T-helper 1 cell treated with Interleukin-12 subunit alpha and Interleukin-12 subunit beta and Interleukin-4 antibody, amounts not matched to agents 30 μg/mL and 1 μg/mL, for 36 hours (primary cell): Measurements from ENCODE around the gene GAREM2.

Source experiments
- H3K27ac Mint-ChIP-seq: one replicate; pipeline ENCODE4 v1.8.0; 2021; ENCODE audit warnings: mild to moderate bottlenecking, mixed read lengths
- H3K27me3 Mint-ChIP-seq: one replicate; pipeline ENCODE4 v1.8.0; 2021; ENCODE audit warnings: low read depth, mixed read lengths
- H3K36me3 Mint-ChIP-seq: one replicate; pipeline ENCODE4 v1.8.0; 2021; ENCODE audit warnings: low read depth, mixed read lengths
- H3K4me1 Mint-ChIP-seq: one replicate; pipeline ENCODE4 v1.8.0; 2021; ENCODE audit warnings: low read depth, mixed read lengths
- H3K4me3 Mint-ChIP-seq: one replicate; pipeline ENCODE4 v1.8.0; 2021; ENCODE audit warnings: mild to moderate bottlenecking, moderate library complexity, mixed read lengths
- H3K9me3 Mint-ChIP-seq: one replicate; pipeline ENCODE4 v1.8.0; 2021; ENCODE audit warnings: mixed read lengths

GAREM2 gene

GRCh38 chr2:26217720-26218119 lies 44.8 kb downstream of the GAREM2 start:
- H3K36me3 Mint-ChIP-seq = peaks cover 35% of the 10 kb centered on the region
- H3K27me3 Mint-ChIP-seq = no peaks in the 10 kb centered on the region
- no peaks in the 10 kb centered on the region for H3K9me3 Mint-ChIP-seq
- no peak overlapping the region for H3K4me3 Mint-ChIP-seq
- H3K4me1 Mint-ChIP-seq = peaks cover 1% of the 10 kb centered on the region
- no peak overlapping the region for H3K27ac Mint-ChIP-seq

- H3K36me3 Mint-ChIP-seq = peaks cover 37% of the 10 kb centered on the region
- no peaks in the 10 kb centered on the region for H3K27me3 Mint-ChIP-seq
- H3K9me3 Mint-ChIP-seq = peaks cover 9% of the 10 kb centered on the region
- H3K27ac Mint-ChIP-seq = no peak overlapping the region
- no peaks in the 10 kb centered on the region for H3K4me1 Mint-ChIP-seq
- no peak overlapping the region for H3K4me3 Mint-ChIP-seq
These were observed 50.1 kb downstream of the GAREM2 start for GRCh38 chr2:26223018-26223417.

- Mint-ChIP-seq H3K27ac (no peak overlapping the region), H3K27me3 (no peaks in the 10 kb centered on the region), H3K4me1 (no peaks in the 10 kb centered on the region), H3K9me3 (peaks cover 9% of the 10 kb centered on the region), H3K4me3 (no peak overlapping the region), H3K36me3 (peaks cover 40% of the 10 kb centered on the region)
These were observed 51.2 kb downstream of the GAREM2 start for GRCh38 chr2:26224095-26224494.

- H3K36me3 Mint-ChIP-seq = peaks cover 56% of the 10 kb centered on the region
- H3K4me3 Mint-ChIP-seq = no peak overlapping the region
- H3K27ac Mint-ChIP-seq = no peak overlapping the region
- peaks cover 9% of the 10 kb centered on the region for H3K9me3 Mint-ChIP-seq
- no peaks in the 10 kb centered on the region for H3K27me3 Mint-ChIP-seq
- no peaks in the 10 kb centered on the region for H3K4me1 Mint-ChIP-seq
These were observed 56.7 kb downstream of the GAREM2 start for GRCh38 chr2:26229595-26229994.

GRCh38 chr2:26230806-26231205 lies 57.9 kb downstream of the GAREM2 start:
- no peaks in the 10 kb centered on the region for H3K27me3 Mint-ChIP-seq
- peaks cover 5% of the 10 kb centered on the region for H3K9me3 Mint-ChIP-seq
- H3K27ac Mint-ChIP-seq = no peak overlapping the region
- no peaks in the 10 kb centered on the region for H3K4me1 Mint-ChIP-seq
- peaks cover 54% of the 10 kb centered on the region for H3K36me3 Mint-ChIP-seq
- H3K4me3 Mint-ChIP-seq = no peak overlapping the region

GRCh38 chr2:26235089-26235488 lies 62.2 kb downstream of the GAREM2 start:
- no peaks in the 10 kb centered on the region for H3K9me3 Mint-ChIP-seq
- H3K4me1 Mint-ChIP-seq = peaks cover 10% of the 10 kb centered on the region
- H3K36me3 Mint-ChIP-seq = peaks cover 36% of the 10 kb centered on the region
- no peaks in the 10 kb centered on the region for H3K27me3 Mint-ChIP-seq
- H3K27ac Mint-ChIP-seq = no peak overlapping the region
- no peak overlapping the region for H3K4me3 Mint-ChIP-seq

GRCh38 chr2:26237868-26238267 lies 65.0 kb downstream of the GAREM2 start:
- H3K27me3 Mint-ChIP-seq = no peaks in the 10 kb centered on the region
- no peaks in the 10 kb centered on the region for H3K9me3 Mint-ChIP-seq
- peaks cover 23% of the 10 kb centered on the region for H3K4me1 Mint-ChIP-seq
- no peak overlapping the region for H3K4me3 Mint-ChIP-seq
- H3K36me3 Mint-ChIP-seq = peaks cover 25% of the 10 kb centered on the region
- H3K27ac Mint-ChIP-seq = no peak overlapping the region

- Mint-ChIP-seq H3K9me3 (no peaks in the 10 kb centered on the region), H3K27ac (no peak overlapping the region), H3K27me3 (no peaks in the 10 kb centered on the region), H3K4me1 (peaks cover 28% of the 10 kb centered on the region), H3K36me3 (peaks cover 23% of the 10 kb centered on the region), H3K4me3 (no peak overlapping the region)
These were observed 65.5 kb downstream of the GAREM2 start for GRCh38 chr2:26238311-26238958.
